ENCODE measurements around the gene VAT1. TPM values are rescaled to one million over a fixed set of nuclear protein-coding genes. Genes with fewer than 3 reads are reported as not detected.
A peak's percentile ranks its signal among the peaks of the same experiment; 100 is the strongest.

Gene VAT1
- total and polyA plus RNA-seq, 2 donors (not counting 1 experiment from before 2014, with no cell fraction given), result 20.4 to 90.7 TPM

DNA sequence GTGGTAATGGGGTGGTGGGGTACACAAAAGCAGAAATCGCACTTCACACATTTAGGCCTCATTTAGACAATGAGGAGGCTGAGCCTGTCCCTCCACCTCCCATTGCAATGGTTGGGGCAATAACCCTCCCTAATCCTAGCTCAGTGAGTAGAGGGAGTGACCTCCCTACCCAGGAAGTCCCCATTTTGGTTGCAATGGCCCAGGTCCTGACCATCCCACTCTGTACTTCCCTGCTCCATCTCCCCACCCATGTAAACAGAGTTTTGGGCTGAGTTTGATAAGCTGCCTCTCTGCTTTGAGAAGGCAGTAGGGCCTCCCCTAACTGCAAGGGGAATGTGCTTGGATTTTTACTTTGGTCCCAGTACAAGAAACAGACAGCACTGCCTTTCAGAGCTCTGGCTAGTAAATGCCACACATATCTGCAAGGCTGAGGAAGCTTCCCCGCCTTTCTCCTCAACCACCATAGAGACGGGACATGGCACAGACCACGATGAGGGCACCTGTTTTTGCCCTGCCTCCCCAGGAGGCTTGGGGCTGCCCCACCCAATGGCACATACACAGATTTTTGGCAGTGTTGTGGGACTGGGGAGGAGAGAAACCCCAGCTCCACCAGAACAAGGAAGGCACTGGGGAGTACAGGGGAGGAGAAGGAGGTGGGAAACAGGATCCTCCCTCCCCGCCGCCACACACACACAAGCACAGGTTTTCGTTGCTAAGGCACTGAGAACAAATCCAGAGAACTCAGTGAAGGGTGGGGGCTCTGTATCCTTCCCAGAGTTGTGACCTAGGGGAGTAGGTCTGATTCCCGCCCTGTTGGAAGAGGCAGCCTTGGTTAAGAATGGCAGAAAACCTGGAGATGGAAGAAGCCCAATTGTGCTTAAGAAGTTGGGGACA, 7.3 kb downstream of the VAT1 start:
- Histone ChIP-seq H3K4me3 (ENCODE audit: control extremely low read depth in 1 of 5, extremely low read depth in 1 of 5, insufficient read depth in 1 of 5, low read depth in 2 of 5, low read length in 4 of 5) (no peak overlapping the region), H3K36me3 (replicated peaks in 1 of 2; ENCODE audit: control extremely low read depth in 1 of 2, control insufficient read depth in 1 of 2, extremely low read depth in 1 of 2, insufficient read depth in 2 of 2, low read length in 1 of 2) (peaks cover 0 to 26% of the 10 kb centered on the region in 2 experiments), H3K27ac (ENCODE audit: low read length in 2 of 2) (no peak overlapping the region), H3K4me1 (ENCODE audit: control insufficient read depth in 2 of 2, insufficient read depth in 2 of 2, low read length in 2 of 2) (no peaks in the 10 kb centered on the region), H2AFZ (ENCODE audit: insufficient read depth, low read depth, low read length, poor library complexity, severe bottlenecking) (no peak overlapping the region), H3K9ac (ENCODE audit: low read length) (no peak overlapping the region), H3K9me3 (ENCODE audit: control extremely low read depth in 1 of 3, control insufficient read depth in 2 of 3, insufficient read depth in 1 of 3, low read length in 2 of 3) (no peaks in the 10 kb centered on the region), H4K20me1 (ENCODE audit: control insufficient read depth, insufficient read depth, low read length, poor library complexity, severe bottlenecking) (no peaks in the 10 kb centered on the region), H3K27me3 (replicated peaks in 1 of 4; ENCODE audit: control extremely low read depth in 1 of 4, control insufficient read depth in 3 of 4, insufficient read depth in 4 of 4, low read length in 3 of 4) (no peaks in the 10 kb centered on the region), H3K4me2 (replicated peaks; ENCODE audit: low read depth, low read length, poor library complexity, severe bottlenecking) (no peak overlapping the region), H3K79me2 (ENCODE audit: control insufficient read depth, insufficient read depth, low read length) (peaks cover 9% of the 10 kb centered on the region)
- Mint-ChIP-seq H3K4me3 (no peak overlapping the region), H3K27ac (no peak overlapping the region), H3K27me3 (no peaks in the 10 kb centered on the region), H3K4me1 (peaks cover 14% of the 10 kb centered on the region), H3K9me3 (ENCODE audit: insufficient read depth) (no peaks in the 10 kb centered on the region)
- TF ChIP-seq, protein P1, sequence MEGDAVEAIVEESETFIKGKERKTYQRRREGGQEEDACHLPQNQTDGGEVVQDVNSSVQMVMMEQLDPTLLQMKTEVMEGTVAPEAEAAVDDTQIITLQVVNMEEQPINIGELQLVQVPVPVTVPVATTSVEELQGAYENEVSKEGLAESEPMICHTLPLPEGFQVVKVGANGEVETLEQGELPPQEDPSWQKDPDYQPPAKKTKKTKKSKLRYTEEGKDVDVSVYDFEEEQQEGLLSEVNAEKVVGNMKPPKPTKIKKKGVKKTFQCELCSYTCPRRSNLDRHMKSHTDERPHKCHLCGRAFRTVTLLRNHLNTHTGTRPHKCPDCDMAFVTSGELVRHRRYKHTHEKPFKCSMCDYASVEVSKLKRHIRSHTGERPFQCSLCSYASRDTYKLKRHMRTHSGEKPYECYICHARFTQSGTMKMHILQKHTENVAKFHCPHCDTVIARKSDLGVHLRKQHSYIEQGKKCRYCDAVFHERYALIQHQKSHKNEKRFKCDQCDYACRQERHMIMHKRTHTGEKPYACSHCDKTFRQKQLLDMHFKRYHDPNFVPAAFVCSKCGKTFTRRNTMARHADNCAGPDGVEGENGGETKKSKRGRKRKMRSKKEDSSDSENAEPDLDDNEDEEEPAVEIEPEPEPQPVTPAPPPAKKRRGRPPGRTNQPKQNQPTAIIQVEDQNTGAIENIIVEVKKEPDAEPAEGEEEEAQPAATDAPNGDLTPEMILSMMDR (IDR thresholded peaks at IDR 0.05), result no peak
- no peak for TF ChIP-seq EZH2 (IDR thresholded peaks at IDR 0.05; ENCODE audit: borderline replicate concordance, insufficient read depth, low read depth, low read length, poor library complexity, severe bottlenecking)
- WGBS (ENCODE audit: insufficient coverage), result 100% methylated on average over 1 of the region's 8 CpGs
- DNase-seq (peak; percentile 2), ATAC-seq (ENCODE audit: low read depth) (no peak)
- intact Hi-C loops (cut with micrococcal nuclease), result no loop called here
- ChIA-PET POLR2A (no interaction called here), CTCF (no interaction called here)

DNA sequence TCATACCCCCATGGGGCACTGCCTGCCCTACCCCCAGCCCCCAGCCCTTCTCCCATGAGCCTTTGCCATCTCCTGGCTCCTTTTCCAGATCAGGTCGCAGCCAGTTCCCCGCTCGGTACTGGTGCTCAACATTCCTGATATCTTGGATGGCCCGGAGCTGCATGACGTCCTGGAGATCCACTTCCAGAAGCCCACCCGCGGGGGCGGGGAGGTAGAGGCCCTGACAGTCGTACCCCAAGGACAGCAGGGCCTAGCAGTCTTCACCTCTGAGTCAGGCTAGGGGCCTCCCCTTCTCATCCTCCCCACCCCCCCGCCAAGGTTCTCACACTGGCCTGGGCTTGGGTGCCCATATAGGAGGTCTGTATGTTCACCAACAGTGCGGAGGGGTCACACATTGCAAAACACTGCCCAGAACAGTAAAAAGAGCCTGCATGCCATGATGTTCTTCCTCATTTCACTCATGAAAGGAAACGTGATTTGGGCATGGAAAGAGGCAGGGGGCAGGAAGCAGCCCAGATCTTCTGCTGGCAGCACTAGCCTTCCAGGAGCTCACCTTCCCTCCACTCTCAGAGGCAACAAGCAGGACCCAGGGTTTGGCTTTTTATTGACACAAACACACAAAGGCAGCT, 8.1 kb downstream of the VAT1 start:
- H3K9me3 Mint-ChIP-seq (ENCODE audit: insufficient read depth), result no peaks in the 10 kb centered on the region
- POLR2A ChIA-PET, result no interaction called here
- WGBS (ENCODE audit: insufficient coverage), result over 99% methylated on average over 9 of the region's 12 CpGs
- peaks cover 0 to 26% of the 10 kb centered on the region in 2 experiments for H3K36me3 ChIP-seq (replicated peaks in 1 of 2; ENCODE audit: control extremely low read depth in 1 of 2, control insufficient read depth in 1 of 2, extremely low read depth in 1 of 2, insufficient read depth in 2 of 2, low read length in 1 of 2)
- no peak overlapping the region for H3K27ac ChIP-seq (ENCODE audit: low read length in 2 of 2)
- no peaks in the 10 kb centered on the region for H3K4me1 ChIP-seq (ENCODE audit: control insufficient read depth in 2 of 2, insufficient read depth in 2 of 2, low read length in 2 of 2)
- H3K4me2 ChIP-seq (replicated peaks; ENCODE audit: low read depth, low read length, poor library complexity, severe bottlenecking), result no peak overlapping the region
- no peak for ATAC-seq (ENCODE audit: low read depth)
- no peak overlapping the region for H3K27ac Mint-ChIP-seq
- intact Hi-C loops (cut with micrococcal nuclease), result no loop called here
- TF ChIP-seq EZH2 (IDR thresholded peaks at IDR 0.05; ENCODE audit: borderline replicate concordance, insufficient read depth, low read depth, low read length, poor library complexity, severe bottlenecking), result no peak
- TF ChIP-seq, protein P1 (IDR thresholded peaks at IDR 0.05), result no peak
- no peak overlapping the region for H3K9ac ChIP-seq (ENCODE audit: low read length)
- DNase-seq, result peak; percentile 12
- CTCF ChIA-PET, result no interaction called here
- peaks cover 7% of the 10 kb centered on the region for H3K4me1 Mint-ChIP-seq
- peaks cover 13% of the 10 kb centered on the region for H3K79me2 ChIP-seq (ENCODE audit: control insufficient read depth, insufficient read depth, low read length)
- H3K9me3 ChIP-seq (ENCODE audit: control extremely low read depth in 1 of 3, control insufficient read depth in 2 of 3, insufficient read depth in 1 of 3, low read length in 2 of 3), result no peaks in the 10 kb centered on the region
- H3K27me3 Mint-ChIP-seq, result no peaks in the 10 kb centered on the region
- H3K4me3 ChIP-seq (ENCODE audit: control extremely low read depth in 1 of 5, extremely low read depth in 1 of 5, insufficient read depth in 1 of 5, low read depth in 2 of 5, low read length in 4 of 5), result no peak overlapping the region
- H3K27me3 ChIP-seq (replicated peaks in 1 of 4; ENCODE audit: control extremely low read depth in 1 of 4, control insufficient read depth in 3 of 4, insufficient read depth in 4 of 4, low read length in 3 of 4), result no peaks in the 10 kb centered on the region
- no peak overlapping the region for H2AFZ ChIP-seq (ENCODE audit: insufficient read depth, low read depth, low read length, poor library complexity, severe bottlenecking)
- H3K4me3 Mint-ChIP-seq, result no peak overlapping the region
- H4K20me1 ChIP-seq (ENCODE audit: control insufficient read depth, insufficient read depth, low read length, poor library complexity, severe bottlenecking), result no peaks in the 10 kb centered on the region

Measured in B cell (primary cell).